ENCODE measurements around the gene MACROD2.

DNA sequence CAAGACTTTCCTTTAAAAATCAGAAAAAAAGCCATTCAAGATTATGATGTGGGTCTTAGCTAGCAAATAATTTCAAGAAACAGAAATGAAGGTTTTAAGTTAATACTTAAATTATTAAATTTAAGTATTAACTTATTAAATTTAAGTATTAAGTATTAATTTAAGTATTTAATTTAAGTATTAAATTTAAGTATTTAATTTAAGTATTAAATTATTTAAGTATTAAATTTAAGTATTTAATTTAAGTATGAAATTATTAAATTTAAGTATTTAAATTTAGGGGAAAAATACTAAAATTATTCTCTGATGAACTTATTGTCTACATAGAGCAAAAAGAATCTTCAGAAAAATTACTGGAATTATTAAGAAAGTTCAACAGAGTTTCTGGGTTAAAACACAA, 1171.4 kb downstream of the MACROD2 start:
- TF ChIP-seq, protein P1, sequence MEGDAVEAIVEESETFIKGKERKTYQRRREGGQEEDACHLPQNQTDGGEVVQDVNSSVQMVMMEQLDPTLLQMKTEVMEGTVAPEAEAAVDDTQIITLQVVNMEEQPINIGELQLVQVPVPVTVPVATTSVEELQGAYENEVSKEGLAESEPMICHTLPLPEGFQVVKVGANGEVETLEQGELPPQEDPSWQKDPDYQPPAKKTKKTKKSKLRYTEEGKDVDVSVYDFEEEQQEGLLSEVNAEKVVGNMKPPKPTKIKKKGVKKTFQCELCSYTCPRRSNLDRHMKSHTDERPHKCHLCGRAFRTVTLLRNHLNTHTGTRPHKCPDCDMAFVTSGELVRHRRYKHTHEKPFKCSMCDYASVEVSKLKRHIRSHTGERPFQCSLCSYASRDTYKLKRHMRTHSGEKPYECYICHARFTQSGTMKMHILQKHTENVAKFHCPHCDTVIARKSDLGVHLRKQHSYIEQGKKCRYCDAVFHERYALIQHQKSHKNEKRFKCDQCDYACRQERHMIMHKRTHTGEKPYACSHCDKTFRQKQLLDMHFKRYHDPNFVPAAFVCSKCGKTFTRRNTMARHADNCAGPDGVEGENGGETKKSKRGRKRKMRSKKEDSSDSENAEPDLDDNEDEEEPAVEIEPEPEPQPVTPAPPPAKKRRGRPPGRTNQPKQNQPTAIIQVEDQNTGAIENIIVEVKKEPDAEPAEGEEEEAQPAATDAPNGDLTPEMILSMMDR (IDR thresholded peaks at IDR 0.05), result no peak
- no peak for TF ChIP-seq POLR2A (IDR thresholded peaks at IDR 0.05)

Data from body of pancreas (tissue), 4 donors.